Right kidney (tissue), 1 donor: ENCODE results near the gene CASZ1.
A peak's percentile ranks its signal among the peaks of the same experiment; 100 is the strongest.

Experiments
- DNase-seq: peaks from one replicate; pipeline ENCODE4 v3.0.0-alpha.2; 2016

The CASZ1 gene

GRCh38 chr1:10671090-10671489, 125.4 kb downstream of the CASZ1 start:
- DNase-seq, result peak; percentile 62

- no peak for DNase-seq
These were observed 126.3 kb downstream of the CASZ1 start for GRCh38 chr1:10670190-10670589.

- DNase-seq, result no peak
These were observed 126.9 kb downstream of the CASZ1 start for GRCh38 chr1:10669570-10669969.

- peak; percentile 63 for DNase-seq
These were observed 128.3 kb downstream of the CASZ1 start for GRCh38 chr1:10667861-10668761.

GRCh38 chr1:10665930-10666850, 130.3 kb downstream of the CASZ1 start:
- no peak for DNase-seq

GRCh38 chr1:10665226-10665625, 131.2 kb downstream of the CASZ1 start:
- DNase-seq, result no peak

GRCh38 chr1:10664251-10664650, 132.2 kb downstream of the CASZ1 start:
- peak; percentile 58 for DNase-seq

GRCh38 chr1:10663678-10664035, 132.8 kb downstream of the CASZ1 start:
- DNase-seq, result peak; percentile 77

GRCh38 chr1:10662824-10663677, 133.4 kb downstream of the CASZ1 start:
- DNase-seq, result peak; percentile 35

- no peak for DNase-seq
These were observed 134.3 kb downstream of the CASZ1 start for GRCh38 chr1:10662090-10662688.

GRCh38 chr1:10661453-10661852, 135.0 kb downstream of the CASZ1 start:
- no peak for DNase-seq

GRCh38 chr1:10659646-10660540, 136.6 kb downstream of the CASZ1 start:
- DNase-seq, result no peak

GRCh38 chr1:10659218-10659617, 137.2 kb downstream of the CASZ1 start:
- DNase-seq, result no peak

- DNase-seq, result no peak
These were observed 137.9 kb downstream of the CASZ1 start for GRCh38 chr1:10658396-10659066.

GRCh38 chr1:10657088-10657847, 139.2 kb downstream of the CASZ1 start:
- DNase-seq, result no peak

- no peak for DNase-seq
These were observed 140.0 kb downstream of the CASZ1 start for GRCh38 chr1:10656431-10656830.

GRCh38 chr1:10655002-10655401, 141.4 kb downstream of the CASZ1 start:
- no peak for DNase-seq

GRCh38 chr1:10653370-10654125, 142.9 kb downstream of the CASZ1 start:
- DNase-seq, result no peak

- DNase-seq, result no peak
These were observed 143.8 kb downstream of the CASZ1 start for GRCh38 chr1:10652626-10653025.
